CD4-positive, alpha-beta T cell (primary cell): ENCODE measurements around the gene FYN. TPM values are rescaled to one million over a fixed set of nuclear protein-coding genes. Genes with fewer than 3 reads are reported as not detected.

Source experiments
- ATAC-seq: fragments of 200-7000 bp; cut with Tn5 transposase; one replicate; pipeline ENCODE4 v1.10.0; 2022; ENCODE audit warnings: mild to moderate bottlenecking; ENCODE audit not compliant: poor library complexity
- CTCF ChIA-PET: fragments of 350-600 bp; sonication (Branson Sonifier 250); formaldehyde crosslinking; loops from one replicate; lab custom pipeline; 2021; ENCODE audit warnings: antibody characterized with exemption, inconsistent platforms; lab: Charles Lee
- POLR2A ChIA-PET: fragments of 350-600 bp; sonication (Branson Sonifier 250); formaldehyde crosslinking; loops from one replicate; lab custom pipeline; 2021; ENCODE audit warnings: antibody characterized with exemption, inconsistent platforms; lab: Charles Lee
- DNase-seq, 14 experiments: peaks; one replicate each; pipeline ENCODE4 v3.0.0-alpha.2; 2013 to 2020; ENCODE audit warnings: mixed read lengths in 2 of 14
- H3K27ac ChIP-seq, 2 donors: one replicate each; pipeline versions ENCODE4 v1.5.1 to v1.7.0; 2013; ENCODE audit warnings: low read length in 2 of 2, low read depth in 1 of 2, mild to moderate bottlenecking in 1 of 2
- H3K27me3 ChIP-seq, 2 experiments: 1 replicate in 1 of 2; 2 replicates in 1 of 2; pipeline versions ENCODE4 v1.6.1 to v1.7.0; 2013; ENCODE audit warnings: low read length in 2 of 2, control low read depth in 1 of 2, mild to moderate bottlenecking in 1 of 2, moderate library complexity in 1 of 2; ENCODE audit not compliant: insufficient read depth in 2 of 2, control insufficient read depth in 1 of 2
- H3K36me3 ChIP-seq: one replicate; pipeline ENCODE4 v1.6.1; 2013; ENCODE audit warnings: low read length, control low read depth; ENCODE audit not compliant: insufficient read depth
- H3K4me1 ChIP-seq: one replicate; pipeline ENCODE4 v1.6.1; 2013; ENCODE audit warnings: low read length, control low read depth; ENCODE audit not compliant: insufficient read depth
- H3K4me3 ChIP-seq: one replicate; pipeline ENCODE4 v1.5.1; 2013; ENCODE audit warnings: mild to moderate bottlenecking, low read length, moderate library complexity
- H3K9me3 ChIP-seq, 2 experiments: 1 replicate in 1 of 2; 2 replicates in 1 of 2; pipeline versions ENCODE4 v1.6.1 to v1.7.0; 2013; ENCODE audit warnings: low read length in 2 of 2, mild to moderate bottlenecking in 2 of 2, control low read depth in 1 of 2, moderate library complexity in 1 of 2; ENCODE audit not compliant: control insufficient read depth in 1 of 2, insufficient read depth in 1 of 2
- H3K27ac Mint-ChIP-seq: one replicate; pipeline ENCODE4 v1.8.0; 2020; ENCODE audit warnings: mixed read lengths
- H3K27me3 Mint-ChIP-seq: one replicate; pipeline ENCODE4 v1.8.0; 2021; ENCODE audit warnings: mixed read lengths
- H3K36me3 Mint-ChIP-seq: one replicate; pipeline ENCODE4 v1.8.0; 2021; ENCODE audit warnings: low read depth, mixed read lengths
- H3K4me1 Mint-ChIP-seq: one replicate; pipeline ENCODE4 v1.8.0; 2021; ENCODE audit warnings: low read depth, mixed read lengths
- H3K4me3 Mint-ChIP-seq: one replicate; pipeline ENCODE4 v1.8.0; 2020; ENCODE audit warnings: mild to moderate bottlenecking, mixed read lengths
- H3K9me3 Mint-ChIP-seq: one replicate; pipeline ENCODE4 v1.8.0; 2020; ENCODE audit warnings: mixed read lengths
- intact Hi-C, 2 experiments: fragments of 100-400 bp; cut with DNase I in 1 of 2; cut with micrococcal nuclease in 1 of 2; formaldehyde crosslinking; loops; one replicate each; pipeline versions ENCODE4 v1.15.1 to v1.9.0; 2023 to 2025; cut with DNase I, micrococcal nuclease
- total RNA-seq, 174 experiments: library from RNA in 2 of 174; stranded (reverse) in 2 of 174; gene quantifications; one replicate each; pipeline ENCODE4 v1.2.3 and lab custom pipeline; 2021 to 2026
- TF ChIP-seq, protein P1 (sequence below): fragments of 200-600 bp; IDR thresholded peaks from one replicate; pipeline ENCODE4 v1.8.0; 2022; ENCODE audit warnings: antibody characterized with exemption, mild to moderate bottlenecking

The FYN gene
- total RNA-seq, 2 experiments from 2014 or later, result 419 TPM

GRCh38 chr6:111709615-111710398 lies 163.4 kb downstream of the FYN start:
- peak overlapping the region; percentile 93 for H3K27ac Mint-ChIP-seq
- DNase-seq, result peak; percentile 21 to 85 (median 52)
- peaks cover 84% of the 10 kb centered on the region for H3K36me3 ChIP-seq
- peak; percentile 80 for ATAC-seq
- H3K4me3 Mint-ChIP-seq, result peak overlapping the region; percentile 67
- POLR2A ChIA-PET, result interaction anchor here (0.6 to 2.4 kb wide), 28 partner anchors 21 to 335 kb away, joined by 3 to 18 read pairs (median 4); partner anchors contain the start of gene FYN
- CTCF ChIA-PET, result interaction anchor here (0.7 to 2.8 kb wide), 22 partner anchors 13 to 341 kb away, joined by 3 to 21 read pairs (median 5); no protein-coding TSS in a partner anchor
- no peaks in the 10 kb centered on the region for H3K9me3 ChIP-seq
- H3K4me1 ChIP-seq, result peaks cover 41% of the 10 kb centered on the region
- H3K27ac ChIP-seq, result no peak overlapping the region
- H3K27me3 Mint-ChIP-seq, result no peaks in the 10 kb centered on the region
- intact Hi-C loops, result loop anchor here (1.0 to 10.0 kb wide), 10 partner anchors 37 to 455 kb away; partner anchors contain the start of gene FYN (in 2 of the 2)
- H3K4me1 Mint-ChIP-seq, result peaks cover 64% of the 10 kb centered on the region
- H3K4me3 ChIP-seq, result no peak overlapping the region
- no peaks in the 10 kb centered on the region for H3K27me3 ChIP-seq
- no peaks in the 10 kb centered on the region for H3K9me3 Mint-ChIP-seq
- H3K36me3 Mint-ChIP-seq, result peaks cover 93% of the 10 kb centered on the region
- TF ChIP-seq, protein P1, sequence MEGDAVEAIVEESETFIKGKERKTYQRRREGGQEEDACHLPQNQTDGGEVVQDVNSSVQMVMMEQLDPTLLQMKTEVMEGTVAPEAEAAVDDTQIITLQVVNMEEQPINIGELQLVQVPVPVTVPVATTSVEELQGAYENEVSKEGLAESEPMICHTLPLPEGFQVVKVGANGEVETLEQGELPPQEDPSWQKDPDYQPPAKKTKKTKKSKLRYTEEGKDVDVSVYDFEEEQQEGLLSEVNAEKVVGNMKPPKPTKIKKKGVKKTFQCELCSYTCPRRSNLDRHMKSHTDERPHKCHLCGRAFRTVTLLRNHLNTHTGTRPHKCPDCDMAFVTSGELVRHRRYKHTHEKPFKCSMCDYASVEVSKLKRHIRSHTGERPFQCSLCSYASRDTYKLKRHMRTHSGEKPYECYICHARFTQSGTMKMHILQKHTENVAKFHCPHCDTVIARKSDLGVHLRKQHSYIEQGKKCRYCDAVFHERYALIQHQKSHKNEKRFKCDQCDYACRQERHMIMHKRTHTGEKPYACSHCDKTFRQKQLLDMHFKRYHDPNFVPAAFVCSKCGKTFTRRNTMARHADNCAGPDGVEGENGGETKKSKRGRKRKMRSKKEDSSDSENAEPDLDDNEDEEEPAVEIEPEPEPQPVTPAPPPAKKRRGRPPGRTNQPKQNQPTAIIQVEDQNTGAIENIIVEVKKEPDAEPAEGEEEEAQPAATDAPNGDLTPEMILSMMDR, result peak; percentile 80

DNA sequence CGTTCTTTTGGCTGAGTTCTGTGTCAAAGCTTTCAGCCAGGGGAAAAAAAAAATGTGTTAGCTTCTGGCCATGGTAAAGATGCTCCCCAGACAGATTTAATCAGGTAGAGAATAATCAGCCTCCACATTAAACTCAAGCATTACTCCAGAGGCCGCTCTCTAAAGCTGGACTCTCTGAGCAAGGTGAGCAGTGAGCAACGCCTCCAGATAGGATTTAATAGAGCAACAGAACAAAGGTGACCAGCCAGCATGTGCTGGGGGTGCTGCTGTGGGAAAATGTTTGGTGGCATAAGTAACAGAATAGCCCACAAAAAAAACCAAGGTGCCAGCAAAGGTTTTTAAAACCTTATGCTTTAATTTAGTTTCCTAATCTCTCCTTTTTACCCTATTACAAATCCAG lies 164.1 kb downstream of the FYN start:
- CTCF ChIA-PET, result interaction anchor here (1.1 to 2.8 kb wide), 7 partner anchors 55 to 333 kb away, joined by 3 to 21 read pairs (median 6); no protein-coding TSS in a partner anchor
- no peaks in the 10 kb centered on the region for H3K9me3 Mint-ChIP-seq
- no peak overlapping the region for H3K4me3 ChIP-seq
- peaks cover 93% of the 10 kb centered on the region for H3K36me3 Mint-ChIP-seq
- no peak overlapping the region for H3K4me3 Mint-ChIP-seq
- peak overlapping the region; percentile 93 for H3K27ac Mint-ChIP-seq
- no peaks in the 10 kb centered on the region for H3K27me3 Mint-ChIP-seq
- peaks cover 35% of the 10 kb centered on the region for H3K4me1 ChIP-seq
- H3K27ac ChIP-seq, result no peak overlapping the region
- H3K9me3 ChIP-seq, result no peaks in the 10 kb centered on the region
- no peak for DNase-seq
- no peak for ATAC-seq
- peaks cover 79% of the 10 kb centered on the region for H3K36me3 ChIP-seq
- intact Hi-C loops, result loop anchor here in 1 of 2 experiments (1.0 to 10.0 kb wide), 2 partner anchors 288 to 456 kb away; no protein-coding TSS in a partner anchor
- H3K27me3 ChIP-seq, result no peaks in the 10 kb centered on the region
- POLR2A ChIA-PET, result interaction anchor here (1.0 to 2.4 kb wide), 7 partner anchors 38 to 333 kb away, joined by 3 to 18 read pairs (median 6); no protein-coding TSS in a partner anchor
- TF ChIP-seq, protein P1, result no peak
- peaks cover 59% of the 10 kb centered on the region for H3K4me1 Mint-ChIP-seq

DNA sequence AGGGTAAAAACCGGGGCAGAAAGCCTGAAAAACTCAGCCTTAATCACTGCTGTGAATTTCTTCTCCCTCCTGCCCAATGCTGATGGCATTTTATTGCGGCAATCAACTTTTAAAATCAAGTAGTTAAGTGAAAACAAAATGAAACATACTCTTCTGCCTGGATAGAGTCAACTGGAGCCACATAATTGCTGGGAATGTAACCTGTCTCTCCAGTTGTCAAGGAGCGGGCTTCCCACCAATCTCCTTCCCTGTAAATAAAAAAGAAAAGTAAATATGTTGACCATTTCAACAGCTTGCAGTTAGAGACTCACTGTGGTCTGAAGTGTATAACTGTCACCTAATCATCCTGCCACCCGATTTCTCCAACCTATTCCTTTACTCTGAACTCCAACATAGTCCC lies 165.5 kb downstream of the FYN start:
- Mint-ChIP-seq H3K36me3 (peaks cover 93% of the 10 kb centered on the region), H3K9me3 (no peaks in the 10 kb centered on the region), H3K4me1 (peaks cover 59% of the 10 kb centered on the region), H3K4me3 (no peak overlapping the region), H3K27ac (no peak overlapping the region), H3K27me3 (no peaks in the 10 kb centered on the region)
- H3K27ac ChIP-seq, result no peak overlapping the region
- no peak for ATAC-seq
- intact Hi-C loops, result loop anchor here in 1 of 2 experiments (10.0 kb wide), 1 partner anchor 457 kb away; no protein-coding TSS in a partner anchor
- peaks cover 23% of the 10 kb centered on the region for H3K4me1 ChIP-seq
- DNase-seq, result no peak
- TF ChIP-seq, protein P1, result no peak
- H3K27me3 ChIP-seq, result no peaks in the 10 kb centered on the region
- ChIA-PET POLR2A (interaction anchor here (1.0 kb wide), 1 partner anchor 303 kb away, joined by 3 read pairs; no protein-coding TSS in a partner anchor), CTCF (no interaction called here)
- H3K36me3 ChIP-seq, result peaks cover 79% of the 10 kb centered on the region
- no peaks in the 10 kb centered on the region for H3K9me3 ChIP-seq
- no peak overlapping the region for H3K4me3 ChIP-seq
